Measurements from ENCODE around the gene NLGN4Y.
"Not testable (repeated sequence)": the region's sequence is repeated elsewhere in the genome, so short reads cannot be mapped to it uniquely, and the experiment has no call there.

The NLGN4Y gene

DNA sequence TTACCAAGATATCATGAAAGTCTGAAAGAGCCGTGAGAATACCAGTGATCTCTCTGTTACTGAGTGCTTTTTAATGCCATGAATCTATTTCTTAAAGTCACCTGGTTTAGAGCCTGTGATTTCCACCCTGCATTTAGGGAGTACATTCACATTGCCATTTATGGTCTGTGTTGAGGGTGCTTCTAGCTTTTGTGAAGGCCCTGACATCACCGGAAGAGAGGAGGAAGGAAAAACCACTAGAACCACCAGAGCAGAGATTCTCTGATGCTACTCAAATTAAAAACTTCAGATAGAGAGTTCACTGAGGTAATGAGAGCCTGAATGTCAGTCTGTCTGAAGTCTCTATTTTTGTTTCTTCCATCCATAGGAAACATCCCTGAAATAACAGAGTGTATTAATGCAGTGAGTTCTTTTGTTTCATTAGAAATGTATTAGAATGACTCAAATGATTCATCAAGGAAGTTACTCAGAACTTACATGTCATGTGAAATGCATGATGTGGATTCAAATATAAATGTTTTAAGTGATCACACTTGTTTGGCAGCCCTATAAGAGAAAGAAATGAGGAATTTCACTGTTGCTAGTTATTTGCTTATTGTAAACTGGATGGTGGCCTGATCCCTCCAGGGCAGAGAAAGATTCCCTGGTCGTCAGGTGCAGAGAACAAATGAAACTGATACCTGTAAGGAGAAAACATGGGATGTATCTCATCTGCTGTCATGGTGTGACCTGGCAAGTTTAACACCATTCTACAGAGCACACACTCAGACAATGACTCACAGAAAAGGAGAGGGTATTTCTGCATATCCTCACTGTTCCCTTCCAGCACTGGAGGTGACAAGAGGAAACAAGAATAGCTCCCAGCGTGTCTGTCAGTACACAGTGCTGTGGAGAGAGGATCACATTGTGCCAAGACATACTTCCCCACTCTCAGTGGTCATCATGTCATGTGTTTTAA is 310.1 kb downstream of the NLGN4Y start:
- DNase-seq (ENCODE audit: low read depth), result no peak

DNA sequence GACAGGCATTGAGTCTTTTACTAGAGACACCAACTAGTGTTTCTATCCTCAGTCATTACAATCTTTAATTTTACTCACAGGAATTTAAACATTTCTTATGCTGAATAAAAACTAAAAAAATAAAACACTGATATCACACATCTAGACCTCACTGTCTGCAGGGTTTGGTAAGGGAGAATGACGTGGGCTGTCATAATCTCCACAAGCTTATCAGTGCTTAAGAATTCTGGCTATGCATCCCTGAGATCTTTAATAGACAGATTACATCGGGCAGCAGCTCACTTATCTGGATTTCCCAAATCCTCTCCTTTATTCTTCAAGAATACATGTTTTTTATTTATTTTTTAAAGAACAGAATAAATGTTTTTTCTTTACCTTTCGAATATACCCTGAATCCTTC is 313.1 kb downstream of the NLGN4Y start:
- DNase-seq (ENCODE audit: low read depth), result no peak

DNA sequence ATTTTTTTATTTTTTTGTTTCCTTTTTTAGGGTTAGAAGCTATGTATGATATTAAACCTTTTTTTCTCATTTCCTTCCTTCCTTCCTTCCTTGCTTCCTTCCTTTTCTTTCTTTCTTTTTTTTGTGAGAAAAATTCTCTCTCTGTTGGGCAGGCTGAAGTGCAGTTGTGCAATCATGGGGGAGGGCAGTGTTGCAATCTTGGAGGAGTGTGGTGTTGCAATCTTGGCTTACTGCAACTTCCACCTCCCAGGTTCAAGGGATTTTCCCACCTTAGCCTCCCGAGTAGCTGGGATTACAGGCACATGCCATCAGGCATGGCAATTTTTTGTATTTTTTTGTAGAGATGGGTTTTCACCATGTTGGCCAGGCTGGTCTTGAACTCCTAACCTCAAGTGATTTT is 326.4 kb downstream of the NLGN4Y start:
- no peak for DNase-seq (ENCODE audit: low read depth)

DNA sequence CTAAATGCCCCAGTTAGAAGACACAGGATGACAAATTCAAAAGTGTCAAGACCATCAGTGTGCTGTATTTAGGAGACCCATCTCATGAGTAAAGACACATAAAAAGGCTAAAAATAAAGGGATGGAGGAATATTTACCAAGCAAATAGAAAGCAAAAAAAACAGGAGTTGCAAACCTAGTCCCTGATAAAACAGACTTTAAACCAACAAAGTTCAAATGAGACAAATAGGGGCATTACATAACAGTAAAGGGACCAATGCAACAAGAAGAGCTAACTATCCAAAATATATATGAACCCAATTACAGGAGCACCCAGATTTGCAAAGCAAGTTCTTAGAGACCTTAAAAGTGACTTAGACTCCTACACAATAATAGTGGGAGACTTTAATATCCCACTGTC is 336.1 kb downstream of the NLGN4Y start:
- DNase-seq (ENCODE audit: low read depth), result no peak

DNA sequence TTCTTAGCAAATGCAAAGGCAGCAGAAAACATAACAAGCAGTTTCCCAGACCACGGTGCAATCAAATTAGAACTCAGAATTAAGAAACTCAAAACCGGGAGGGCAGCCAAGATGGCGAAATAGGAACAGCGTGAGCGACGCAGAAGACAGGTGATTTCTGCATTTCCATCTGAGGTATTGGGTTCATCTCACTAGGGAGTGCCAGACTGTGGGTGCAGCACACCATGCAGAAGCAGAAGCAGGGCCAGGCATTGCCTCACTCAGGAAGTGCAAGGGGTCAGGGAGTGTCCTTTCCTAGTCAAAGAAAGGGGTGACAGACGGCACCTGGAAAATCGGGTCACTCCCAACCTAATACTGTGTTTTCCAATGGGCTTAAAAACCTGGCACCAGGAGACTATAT is 336.7 kb downstream of the NLGN4Y start:
- DNase-seq (ENCODE audit: low read depth), result not testable (repeated sequence)

DNA sequence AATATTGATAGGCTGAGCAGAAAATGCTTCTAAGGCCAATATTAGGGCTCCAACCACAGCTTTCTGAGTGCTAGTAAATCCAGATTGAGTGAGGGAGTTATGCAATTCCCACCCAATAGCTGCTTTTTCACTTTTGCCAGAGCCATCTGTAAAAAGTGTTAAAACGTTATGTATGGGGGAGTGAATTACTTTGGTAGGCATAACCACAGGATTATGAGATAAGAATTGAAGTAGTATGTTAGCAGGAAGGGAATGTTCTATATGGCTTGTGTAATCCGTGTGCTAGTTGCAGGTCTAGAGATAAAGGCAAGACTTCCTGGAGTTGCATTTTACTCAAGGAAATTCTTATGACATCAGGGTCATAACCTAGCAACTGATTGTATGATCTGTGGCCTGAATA is 347.6 kb downstream of the NLGN4Y start:
- no peak for DNase-seq (ENCODE audit: low read depth)

All from iris pigment epithelial cell (primary cell).